H9 (cell line): ENCODE measurements around the gene GTF3C5. TPM values are rescaled to one million over a fixed set of nuclear protein-coding genes. Genes with fewer than 3 reads are reported as not detected.

Experiments
- DNase-seq: peaks from one replicate; pipeline ENCODE4 v3.0.0-alpha.2; 2017
- H2AFZ ChIP-seq: one replicate; pipeline ENCODE4 v1.6.1; 2013; ENCODE audit warnings: mild to moderate bottlenecking, low read length, control low read depth, moderate library complexity
- H2AK5ac ChIP-seq: 2 replicates; pipeline ENCODE4 v1.6.1; 2013; ENCODE audit warnings: low read length, control low read depth, mixed read lengths; ENCODE audit not compliant: insufficient read length
- H2BK120ac ChIP-seq: one replicate; pipeline ENCODE4 v1.6.1; 2013; ENCODE audit warnings: low read depth, mild to moderate bottlenecking, low read length, control low read depth, inconsistent platforms; ENCODE audit not compliant: poor library complexity, severe bottlenecking
- H2BK12ac ChIP-seq: 2 replicates; pipeline ENCODE4 v1.6.1; 2013; ENCODE audit warnings: low read length, control low read depth, mixed read lengths, low read depth; ENCODE audit not compliant: insufficient read length
- H2BK15ac ChIP-seq: 2 replicates; pipeline ENCODE4 v1.6.1; 2013; ENCODE audit warnings: low read depth, low read length, control low read depth
- H2BK20ac ChIP-seq: one replicate; pipeline ENCODE4 v1.6.1; 2013; ENCODE audit warnings: low read depth, mild to moderate bottlenecking, low read length, control low read depth, inconsistent platforms; ENCODE audit not compliant: poor library complexity, severe bottlenecking
- H2BK5ac ChIP-seq: 2 replicates; pipeline ENCODE4 v1.6.1; 2013; ENCODE audit warnings: low read length, control low read depth, mixed read lengths; ENCODE audit not compliant: insufficient read length
- H3K14ac ChIP-seq: 2 replicates; pipeline ENCODE4 v1.6.1; 2013; ENCODE audit warnings: low read length, control low read depth; ENCODE audit not compliant: insufficient read depth
- H3K18ac ChIP-seq: 2 replicates; pipeline ENCODE4 v1.6.1; 2013; ENCODE audit warnings: low read depth, mild to moderate bottlenecking, mixed read lengths, low read length, control low read depth; ENCODE audit not compliant: insufficient read length
- H3K23ac ChIP-seq: 2 replicates; pipeline ENCODE4 v1.6.1; 2013; ENCODE audit warnings: low read length, control low read depth, mixed read lengths, low read depth; ENCODE audit not compliant: insufficient read length
- H3K23me2 ChIP-seq: 2 replicates; pipeline ENCODE4 v1.6.1; 2013; ENCODE audit warnings: low read depth, mild to moderate bottlenecking, mixed read lengths, low read length, control low read depth; ENCODE audit not compliant: insufficient read length, poor library complexity, severe bottlenecking
- H3K27ac ChIP-seq: 2 replicates; pipeline ENCODE4 v1.5.1; 2013; ENCODE audit warnings: low read length, control low read depth, mixed read lengths, low read depth; ENCODE audit not compliant: insufficient read length
- H3K27me3 ChIP-seq: 2 replicates; pipeline ENCODE4 v1.6.1; 2013; ENCODE audit warnings: low read length, control low read depth, inconsistent platforms; ENCODE audit not compliant: insufficient read depth
- H3K4ac ChIP-seq: 2 replicates; pipeline ENCODE4 v1.6.1; 2013; ENCODE audit warnings: low read depth, mild to moderate bottlenecking, control low read depth, inconsistent platforms, low read length, moderate library complexity
- H3K4me1 ChIP-seq: 2 replicates; pipeline ENCODE4 v1.6.1; 2013; ENCODE audit warnings: low read length, control low read depth, inconsistent platforms; ENCODE audit not compliant: insufficient read depth
- H3K4me2 ChIP-seq: 2 replicates; pipeline ENCODE4 v1.6.1; 2013; ENCODE audit warnings: low read length, control low read depth, mixed read lengths; ENCODE audit not compliant: insufficient read length, insufficient read depth
- H3K56ac ChIP-seq: 2 replicates; pipeline ENCODE4 v1.6.1; 2013; ENCODE audit warnings: low read depth, mild to moderate bottlenecking, mixed read lengths, low read length, control low read depth; ENCODE audit not compliant: insufficient read length
- H3K79me1 ChIP-seq: 2 replicates; pipeline ENCODE4 v1.6.1; 2013; ENCODE audit warnings: low read depth, mild to moderate bottlenecking, moderate library complexity, low read length, control low read depth, inconsistent platforms; ENCODE audit not compliant: insufficient read depth, poor library complexity, severe bottlenecking
- H3K79me2 ChIP-seq: 2 replicates; pipeline ENCODE4 v1.6.1; 2013; ENCODE audit warnings: low read length, control low read depth, inconsistent platforms; ENCODE audit not compliant: insufficient read depth
- H3K9ac ChIP-seq: 2 replicates; pipeline ENCODE4 v1.6.1; 2013; ENCODE audit warnings: low read length, control low read depth, mixed read lengths; ENCODE audit not compliant: insufficient read length; ENCODE audit errors: extremely low read depth
- H3K9me3 ChIP-seq: one replicate; pipeline ENCODE4 v1.6.1; 2013; ENCODE audit warnings: low read depth, low read length, inconsistent platforms; ENCODE audit not compliant: control insufficient read depth
- H3T11ph ChIP-seq: one replicate; pipeline ENCODE4 v1.6.1; 2013; ENCODE audit warnings: mild to moderate bottlenecking, low read length, control low read depth, inconsistent platforms
- H4K20me1 ChIP-seq: one replicate; pipeline ENCODE4 v1.6.1; 2013; ENCODE audit not compliant: control insufficient read depth, insufficient read length, insufficient read depth
- H4K5ac ChIP-seq: 2 replicates; pipeline ENCODE4 v1.6.1; 2013; ENCODE audit warnings: low read depth, mild to moderate bottlenecking, mixed read lengths, low read length, control low read depth; ENCODE audit not compliant: insufficient read length
- H4K8ac ChIP-seq: replicated peaks from 2 replicates; pipeline ENCODE4 v1.6.1; 2013; ENCODE audit warnings: low read length, control low read depth, mixed read lengths, low read depth; ENCODE audit not compliant: insufficient read length
- H4K91ac ChIP-seq: 2 replicates; pipeline ENCODE4 v1.6.1; 2013; ENCODE audit warnings: low read depth, mild to moderate bottlenecking, moderate library complexity, mixed read lengths, low read length, control low read depth; ENCODE audit not compliant: insufficient read length
- H3K27ac Mint-ChIP-seq, 3 experiments: 2 replicates in 2 of 3; 3 replicates in 1 of 3; pipeline ENCODE4 v1.8.0; 2020 to 2021; ENCODE audit warnings: mixed read lengths in 3 of 3, mild to moderate bottlenecking in 1 of 3, moderate library complexity in 1 of 3
- H3K27me3 Mint-ChIP-seq: 2 replicates; pipeline ENCODE4 v1.8.0; 2021; ENCODE audit warnings: low read depth, mild to moderate bottlenecking, moderate library complexity, mixed read lengths
- H3K36me3 Mint-ChIP-seq, 3 experiments: 2 replicates in 2 of 3; 3 replicates in 1 of 3; pipeline ENCODE4 v1.8.0; 2020 to 2021; ENCODE audit warnings: low read depth in 3 of 3, mixed read lengths in 3 of 3; ENCODE audit not compliant: insufficient read depth in 1 of 3
- H3K4me1 Mint-ChIP-seq, 2 experiments: 2 replicates each; pipeline ENCODE4 v1.8.0; 2020; ENCODE audit warnings: mixed read lengths in 2 of 2
- H3K4me3 Mint-ChIP-seq, 2 experiments: 2 replicates in 1 of 2; 3 replicates in 1 of 2; pipeline ENCODE4 v1.8.0; 2020 to 2021; ENCODE audit warnings: mild to moderate bottlenecking in 2 of 2, mixed read lengths in 2 of 2, moderate library complexity in 1 of 2
- H3K9me3 Mint-ChIP-seq, 2 experiments: 2 replicates in 1 of 2; 3 replicates in 1 of 2; pipeline ENCODE4 v1.8.0; 2020; ENCODE audit warnings: mild to moderate bottlenecking in 2 of 2, mixed read lengths in 2 of 2, moderate library complexity in 1 of 2
- WGBS: extraction: QIAGEN DNeasy Blood & Tissue Kit; methylation state at CpG from one replicate; pipeline ENCODE4 v1.1.7; 2013; ENCODE audit warnings: missing lambda C conversion rate, low lambda C conversion rate, mixed read lengths; ENCODE audit not compliant: insufficient read length; ENCODE audit errors: extremely low coverage; 5-methylcytosine and 5-hydroxymethylcytosine counted together
- total RNA-seq: library from RNA; stranded (reverse); gene quantifications from 2 replicates; pipeline ENCODE4 v1.2.1, GENCODE V29; 2021
- TF ChIP-seq, protein P1 (sequence below): fragments of 200-600 bp; sonication (generic); conservative IDR thresholded peaks from 3 replicates; pipeline ENCODE4 v1.8.0; 2021; ENCODE audit warnings: antibody characterized with exemption, mild to moderate bottlenecking

The GTF3C5 gene
- total RNA-seq, 1 experiment from 2014 or later, result 88.9 TPM

DNA sequence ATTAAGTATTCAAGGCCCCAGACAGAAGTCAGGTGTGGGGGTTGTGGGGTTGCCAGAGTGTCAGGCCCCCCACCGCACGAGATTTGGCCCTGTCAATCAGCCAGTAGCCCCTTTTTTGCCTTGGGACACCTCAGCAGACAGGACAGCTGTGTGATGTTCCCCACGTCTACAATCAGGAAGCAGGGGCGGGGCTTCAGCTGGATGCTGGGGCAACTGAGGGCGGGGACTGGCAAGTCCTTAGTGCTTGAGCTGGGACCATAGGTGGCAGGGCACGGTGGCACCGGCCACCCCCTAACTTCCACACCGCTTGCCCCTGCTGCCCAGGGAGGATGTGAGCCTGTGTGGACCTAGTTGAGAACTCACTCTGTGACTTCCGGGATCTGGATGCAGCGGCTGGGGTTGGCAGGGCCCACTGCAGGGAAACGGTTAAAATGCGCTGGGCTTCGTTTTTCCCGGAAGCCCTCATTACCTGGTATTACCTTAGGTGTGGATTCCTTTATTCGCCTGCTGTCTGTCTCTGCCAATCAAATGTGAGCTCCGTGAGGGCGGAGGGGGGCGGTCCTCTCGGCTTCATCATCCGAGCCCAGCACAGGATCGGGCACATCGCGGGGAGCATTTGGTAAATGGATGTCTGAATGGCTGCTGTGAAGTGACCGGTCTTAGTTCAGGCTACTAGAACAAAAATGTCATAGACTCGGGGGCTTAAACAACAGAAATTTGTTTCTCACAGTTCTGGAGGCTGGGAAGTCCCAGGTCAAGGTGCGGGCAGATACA lies 7.5 kb upstream of the GTF3C5 start:
- no peak overlapping the region for H2BK5ac ChIP-seq
- H2BK15ac ChIP-seq, result no peak overlapping the region
- no peak overlapping the region for H3K56ac ChIP-seq
- H2BK20ac ChIP-seq, result no peak overlapping the region
- Mint-ChIP-seq H3K36me3 (no peaks in the 10 kb centered on the region; a peak in 1 of 7 replicates), H3K9me3 (peaks cover 0 to 2% of the 10 kb centered on the region in 2 experiments; a peak in 1 of 5 replicates), H3K27ac (no peak overlapping the region), H3K4me3 (peak overlapping the region in 1 of 2 experiments; percentile 46; a peak in 1 of 5 replicates), H3K4me1 (no peaks in the 10 kb centered on the region; a peak in 1 of 4 replicates), H3K27me3 (peaks cover 35% of the 10 kb centered on the region)
- H3K4me2 ChIP-seq, result no peak overlapping the region
- H4K20me1 ChIP-seq, result no peaks in the 10 kb centered on the region
- peak; percentile 74 for DNase-seq
- H3K27me3 ChIP-seq, result no peaks in the 10 kb centered on the region
- no peak overlapping the region for H4K8ac ChIP-seq
- no peak overlapping the region for H2AFZ ChIP-seq
- H3K4ac ChIP-seq, result no peak overlapping the region
- no CpG with 5 or more reads among the region's 26 CpGs for WGBS
- no peak overlapping the region for H3K9ac ChIP-seq
- H3K9me3 ChIP-seq, result no peaks in the 10 kb centered on the region
- H3K27ac ChIP-seq, result no peak overlapping the region
- no peak overlapping the region for H4K91ac ChIP-seq
- H4K5ac ChIP-seq, result no peak overlapping the region
- no peak overlapping the region for H3T11ph ChIP-seq
- TF ChIP-seq, protein P1, sequence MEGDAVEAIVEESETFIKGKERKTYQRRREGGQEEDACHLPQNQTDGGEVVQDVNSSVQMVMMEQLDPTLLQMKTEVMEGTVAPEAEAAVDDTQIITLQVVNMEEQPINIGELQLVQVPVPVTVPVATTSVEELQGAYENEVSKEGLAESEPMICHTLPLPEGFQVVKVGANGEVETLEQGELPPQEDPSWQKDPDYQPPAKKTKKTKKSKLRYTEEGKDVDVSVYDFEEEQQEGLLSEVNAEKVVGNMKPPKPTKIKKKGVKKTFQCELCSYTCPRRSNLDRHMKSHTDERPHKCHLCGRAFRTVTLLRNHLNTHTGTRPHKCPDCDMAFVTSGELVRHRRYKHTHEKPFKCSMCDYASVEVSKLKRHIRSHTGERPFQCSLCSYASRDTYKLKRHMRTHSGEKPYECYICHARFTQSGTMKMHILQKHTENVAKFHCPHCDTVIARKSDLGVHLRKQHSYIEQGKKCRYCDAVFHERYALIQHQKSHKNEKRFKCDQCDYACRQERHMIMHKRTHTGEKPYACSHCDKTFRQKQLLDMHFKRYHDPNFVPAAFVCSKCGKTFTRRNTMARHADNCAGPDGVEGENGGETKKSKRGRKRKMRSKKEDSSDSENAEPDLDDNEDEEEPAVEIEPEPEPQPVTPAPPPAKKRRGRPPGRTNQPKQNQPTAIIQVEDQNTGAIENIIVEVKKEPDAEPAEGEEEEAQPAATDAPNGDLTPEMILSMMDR, result no peak
- no peaks in the 10 kb centered on the region for H3K79me2 ChIP-seq
- H2BK12ac ChIP-seq, result no peak overlapping the region
- H3K23me2 ChIP-seq, result no peaks in the 10 kb centered on the region
- no peak overlapping the region for H2AK5ac ChIP-seq
- no peak overlapping the region for H3K23ac ChIP-seq
- no peaks in the 10 kb centered on the region for H3K4me1 ChIP-seq
- no peak overlapping the region for H3K18ac ChIP-seq
- no peak overlapping the region for H2BK120ac ChIP-seq
- H3K14ac ChIP-seq, result no peak overlapping the region
- H3K79me1 ChIP-seq, result no peaks in the 10 kb centered on the region
